Mammary microvascular endothelial cell (primary cell): Measurements from ENCODE around the gene FSHB. TPM values are rescaled to one million over a fixed set of nuclear protein-coding genes. Genes with fewer than 3 reads are reported as not detected.

Experiments used
- total RNA-seq: library from RNA; depleted of rRNA; stranded (reverse); fragments of >200 nt; gene quantifications from 2 replicates; pipeline ENCODE4 v1.2.3, GENCODE V29; 2015

Gene FSHB
- total RNA-seq = not detected in 2 replicates

DNA sequence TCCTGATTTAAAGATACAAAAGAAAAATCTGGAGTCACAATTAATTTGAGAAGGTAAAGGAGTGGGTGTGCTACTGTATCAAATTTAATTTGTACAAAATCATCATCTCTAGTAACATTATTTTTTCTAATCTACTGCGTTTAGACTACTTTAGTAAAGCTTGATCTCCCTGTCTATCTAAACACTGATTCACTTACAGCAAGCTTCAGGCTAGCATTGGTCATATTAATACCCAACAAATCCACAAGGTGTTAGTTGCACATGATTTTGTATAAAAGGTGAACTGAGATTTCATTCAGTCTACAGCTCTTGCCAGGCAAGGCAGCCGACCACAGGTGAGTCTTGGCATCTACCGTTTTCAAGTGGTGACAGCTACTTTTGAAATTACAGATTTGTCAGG is at the start of gene FSHB:
Gene FSHB, plus strand, starts transcription at position 301 of the 400 bp plus-strand sequence. CDS start 889 bp downstream, outside the sequence.

Other genes with a start within 250 kb of the FSHB start
- gene KCNA4, start 214.0 kb upstream of the FSHB start, total RNA-seq = not detected in 2 replicates
- gene ARL14EP, start 92.1 kb downstream of the FSHB start, total RNA-seq = 13.9 and 15.9 TPM in 2 replicates